Measurements from ENCODE around the gene NFYA.

The NFYA gene

GRCh38 chr6:41073203-41073967 is 611 bp downstream of the NFYA start:
- DNase-seq (ENCODE audit: low read depth in 2 of 2) = peak; percentile 75 to 76

GRCh38 chr6:41073968-41074691 is 1.4 kb downstream of the NFYA start:
- no peak for DNase-seq (ENCODE audit: low read depth in 2 of 2)

- no peak for DNase-seq (ENCODE audit: low read depth in 2 of 2)
Observed at GRCh38 chr6:41074692-41075436, 2.1 kb downstream of the NFYA start.

GRCh38 chr6:41075651-41076626 is 3.2 kb downstream of the NFYA start:
- DNase-seq (ENCODE audit: low read depth in 2 of 2) = no peak

GRCh38 chr6:41077536-41077935 is 4.8 kb downstream of the NFYA start:
- DNase-seq (ENCODE audit: low read depth in 2 of 2) = no peak

GRCh38 chr6:41078101-41078500 is 5.3 kb downstream of the NFYA start:
- DNase-seq (ENCODE audit: low read depth in 2 of 2) = no peak

GRCh38 chr6:41079080-41079479 is 6.3 kb downstream of the NFYA start:
- no peak for DNase-seq (ENCODE audit: low read depth in 2 of 2)

GRCh38 chr6:41080621-41081020 is 7.8 kb downstream of the NFYA start:
- no peak for DNase-seq (ENCODE audit: low read depth in 2 of 2)

GRCh38 chr6:41083072-41083471 is 10.3 kb downstream of the NFYA start:
- no peak for DNase-seq (ENCODE audit: low read depth in 2 of 2)

- DNase-seq (ENCODE audit: low read depth in 2 of 2) = no peak
Observed at GRCh38 chr6:41085182-41085581, 12.4 kb downstream of the NFYA start.

GRCh38 chr6:41088451-41088850 is 15.7 kb downstream of the NFYA start:
- DNase-seq (ENCODE audit: low read depth in 2 of 2) = no peak

- DNase-seq (ENCODE audit: low read depth in 2 of 2) = no peak
Observed at GRCh38 chr6:41090841-41091761, 18.3 kb downstream of the NFYA start.

- DNase-seq (ENCODE audit: low read depth in 2 of 2) = no peak
Observed at GRCh38 chr6:41092421-41093140, 19.8 kb downstream of the NFYA start.

GRCh38 chr6:41093729-41094128 is 21.0 kb downstream of the NFYA start:
- DNase-seq (ENCODE audit: low read depth in 2 of 2) = no peak

- DNase-seq (ENCODE audit: low read depth in 2 of 2) = no peak
Observed at GRCh38 chr6:41097467-41098090, 24.8 kb downstream of the NFYA start.

GRCh38 chr6:41098366-41098765 is 25.6 kb downstream of the NFYA start:
- DNase-seq (ENCODE audit: low read depth in 2 of 2) = no peak

- DNase-seq (ENCODE audit: low read depth in 2 of 2) = no peak
Observed at GRCh38 chr6:41100871-41101287, 28.1 kb downstream of the NFYA start.

- no peak for DNase-seq (ENCODE audit: low read depth in 2 of 2)
Observed at GRCh38 chr6:41103847-41104246, 31.1 kb downstream of the NFYA start.

GRCh38 chr6:41111017-41111416 is 38.2 kb downstream of the NFYA start:
- DNase-seq (ENCODE audit: low read depth in 2 of 2) = no peak
